Mucosa of gallbladder (tissue), 1 donor: Measurements from ENCODE around the gene CLCA4. TPM values are rescaled to one million over a fixed set of nuclear protein-coding genes. Genes with fewer than 3 reads are reported as not detected.

Experiments
- DNase-seq: peaks from one replicate; pipeline ENCODE4 v3.0.0-alpha.2; 2020; ENCODE audit warnings: low spot score
- total RNA-seq: library from RNA; stranded (reverse); gene quantifications from one replicate; pipeline ENCODE4 v1.2.1, GENCODE V29; 2021
- donor health status: DM: no; HTN: no; CAD: no.

The CLCA4 gene
- 0.20 TPM for total RNA-seq

GRCh38 chr1:86546787-86547221, at the start of gene CLCA4:
TSS of gene CLCA4 (plus strand) at chr1:86547078. CDS start at chr1:86547120, 42 bp downstream.
- no peak for DNase-seq

GRCh38 chr1:86498281-86498680, 48.6 kb upstream of the CLCA4 start:
- no peak for DNase-seq

GRCh38 chr1:86499987-86500593, 46.8 kb upstream of the CLCA4 start:
- DNase-seq: no peak

GRCh38 chr1:86500714-86501113, 46.2 kb upstream of the CLCA4 start:
- no peak for DNase-seq

- peak; percentile 26 for DNase-seq
Observed at GRCh38 chr1:86502125-86502646, 44.7 kb upstream of the CLCA4 start.

GRCh38 chr1:86502721-86503405, 44.0 kb upstream of the CLCA4 start:
- DNase-seq: peak; percentile 61

- peak; percentile 45 for DNase-seq
Observed at GRCh38 chr1:86503406-86504136, 43.3 kb upstream of the CLCA4 start.

- no peak for DNase-seq
Observed at GRCh38 chr1:86504137-86504479, 42.8 kb upstream of the CLCA4 start.

- peak; percentile 58 for DNase-seq
Observed at GRCh38 chr1:86504895-86505563, 41.8 kb upstream of the CLCA4 start.

GRCh38 chr1:86505564-86505902, 41.3 kb upstream of the CLCA4 start:
- no peak for DNase-seq

- no peak for DNase-seq
Observed at GRCh38 chr1:86507935-86508582, 38.8 kb upstream of the CLCA4 start.

- no peak for DNase-seq
Observed at GRCh38 chr1:86508583-86508969, 38.3 kb upstream of the CLCA4 start.

- DNase-seq: no peak
Observed at GRCh38 chr1:86515597-86515996, 31.3 kb upstream of the CLCA4 start.

GRCh38 chr1:86516335-86516734, 30.5 kb upstream of the CLCA4 start:
- DNase-seq: no peak

GRCh38 chr1:86517336-86517735, 29.5 kb upstream of the CLCA4 start:
- DNase-seq: no peak

- no peak for DNase-seq
Observed at GRCh38 chr1:86520789-86521521, 25.9 kb upstream of the CLCA4 start.

- DNase-seq: no peak
Observed at GRCh38 chr1:86521522-86521891, 25.4 kb upstream of the CLCA4 start.

GRCh38 chr1:86522240-86522639, 24.6 kb upstream of the CLCA4 start:
- DNase-seq: no peak

GRCh38 chr1:86523670-86524354, 23.1 kb upstream of the CLCA4 start:
- no peak for DNase-seq

- DNase-seq: no peak
Observed at GRCh38 chr1:86527306-86527705, 19.6 kb upstream of the CLCA4 start.
